Activated CD4-positive, alpha-beta memory T cell treated with anti-CD3 and anti-CD28 coated beads for 36 hours (primary cell): ENCODE data around the gene MRFAP1L1. TPM values are rescaled to one million over a fixed set of nuclear protein-coding genes. Genes with fewer than 3 reads are reported as not detected.

Experiments used
- CTCF ChIA-PET: fragments of 350-600 bp; sonication (Branson Sonifier 250); formaldehyde crosslinking; loops from one replicate; lab custom pipeline; 2021; ENCODE audit warnings: antibody characterized with exemption, inconsistent platforms; lab: Charles Lee
- POLR2A ChIA-PET: fragments of 350-600 bp; sonication (Branson Sonifier 250); formaldehyde crosslinking; loops from one replicate; lab custom pipeline; 2021; ENCODE audit warnings: antibody characterized with exemption; lab: Charles Lee
- DNase-seq: peaks from one replicate; pipeline ENCODE4 v3.0.0-alpha.2; 2020
- H3K27ac Mint-ChIP-seq: one replicate; pipeline ENCODE4 v1.8.0; 2021; ENCODE audit warnings: mixed read lengths
- H3K27me3 Mint-ChIP-seq: one replicate; pipeline ENCODE4 v1.8.0; 2021; ENCODE audit warnings: mixed read lengths
- H3K36me3 Mint-ChIP-seq: one replicate; pipeline ENCODE4 v1.8.0; 2021; ENCODE audit warnings: mixed read lengths
- H3K4me1 Mint-ChIP-seq: one replicate; pipeline ENCODE4 v1.8.0; 2021; ENCODE audit warnings: low read depth, mixed read lengths
- H3K4me3 Mint-ChIP-seq: one replicate; pipeline ENCODE4 v1.8.0; 2021; ENCODE audit warnings: mild to moderate bottlenecking, mixed read lengths
- H3K9me3 Mint-ChIP-seq: one replicate; pipeline ENCODE4 v1.8.0; 2021; ENCODE audit warnings: mixed read lengths
- intact Hi-C: fragments of 100-400 bp; cut with micrococcal nuclease; formaldehyde crosslinking; loops from one replicate; pipeline ENCODE4 v1.15.1; 2023
- total RNA-seq, 2 experiments: library from RNA; stranded (reverse); gene quantifications; one replicate each; pipeline ENCODE4 v1.2.3, GENCODE V29; 2021

The MRFAP1L1 gene
- total RNA-seq, 2 experiments from 2014 or later = 50.7 to 52.0 TPM

GRCh38 chr4:6710282-6710681, 617 bp upstream of the MRFAP1L1 start:
- intact Hi-C loops = no loop called here
- peaks cover 28% of the 10 kb centered on the region for H3K36me3 Mint-ChIP-seq
- ChIA-PET POLR2A (interaction anchor here (1.0 to 8.1 kb wide), 5 partner anchors 14 to 70 kb away, joined by 3 to 75 read pairs (median 8); partner anchors contain the start of genes MRFAP1 and S100P), CTCF (interaction anchor here (0.9 to 7.1 kb wide), 8 partner anchors 8 to 360 kb away, joined by 3 to 96 read pairs (median 4); partner anchors contain the start of gene GRPEL1)
- H3K4me1 Mint-ChIP-seq = peaks cover 42% of the 10 kb centered on the region
- peak overlapping the region; percentile 95 for H3K27ac Mint-ChIP-seq
- DNase-seq = no peak
- no peaks in the 10 kb centered on the region for H3K27me3 Mint-ChIP-seq
- H3K4me3 Mint-ChIP-seq = peak overlapping the region; percentile 99
- H3K9me3 Mint-ChIP-seq = no peaks in the 10 kb centered on the region

GRCh38 chr4:6706173-6706572, 3.5 kb downstream of the MRFAP1L1 start:
- ChIA-PET CTCF (interaction anchor here (0.6 to 7.1 kb wide), 8 partner anchors 11 to 337 kb away, joined by 3 to 96 read pairs (median 4); partner anchors contain the start of gene TADA2B), POLR2A (interaction anchor here (2.2 to 8.1 kb wide), 2 partner anchors 10 to 31 kb away, joined by 9 to 75 read pairs; a partner anchor contains a TSS)
- no peak for DNase-seq
- Mint-ChIP-seq H3K9me3 (no peaks in the 10 kb centered on the region), H3K36me3 (peaks cover 51% of the 10 kb centered on the region), H3K27ac (peak overlapping the region; percentile 83), H3K4me3 (peak overlapping the region; percentile 11), H3K27me3 (no peaks in the 10 kb centered on the region), H3K4me1 (peaks cover 70% of the 10 kb centered on the region)
- intact Hi-C loops = no loop called here

GRCh38 chr4:6705646-6706045, 4.0 kb downstream of the MRFAP1L1 start:
- intact Hi-C loops = loop anchor here (1.0 kb wide), 1 partner anchor 9 kb away; no protein-coding TSS in a partner anchor
- ChIA-PET CTCF (interaction anchor here (0.6 to 7.1 kb wide), 8 partner anchors 10 to 337 kb away, joined by 3 to 96 read pairs (median 4); partner anchors contain the start of gene TADA2B), POLR2A (interaction anchor here (2.2 to 8.1 kb wide), 2 partner anchors 10 to 31 kb away, joined by 9 to 75 read pairs; a partner anchor contains a TSS)
- no peaks in the 10 kb centered on the region for H3K27me3 Mint-ChIP-seq
- peak overlapping the region; percentile 83 for H3K27ac Mint-ChIP-seq
- peaks cover 52% of the 10 kb centered on the region for H3K36me3 Mint-ChIP-seq
- no peaks in the 10 kb centered on the region for H3K9me3 Mint-ChIP-seq
- H3K4me3 Mint-ChIP-seq = peak overlapping the region; percentile 11
- peaks cover 66% of the 10 kb centered on the region for H3K4me1 Mint-ChIP-seq
- peak; percentile 49 for DNase-seq

GRCh38 chr4:6703786-6704185, 5.9 kb downstream of the MRFAP1L1 start:
- peak; percentile 55 for DNase-seq
- POLR2A ChIA-PET = interaction anchor here (1.3 to 8.1 kb wide), 2 partner anchors 13 to 29 kb away, joined by 5 to 75 read pairs; a partner anchor contains a TSS
- peak overlapping the region; percentile 79 for H3K27ac Mint-ChIP-seq
- H3K4me3 Mint-ChIP-seq = no peak overlapping the region
- H3K9me3 Mint-ChIP-seq = no peaks in the 10 kb centered on the region
- CTCF ChIA-PET = interaction anchor here (1.0 to 7.1 kb wide), 4 partner anchors 15 to 63 kb away, joined by 3 to 96 read pairs (median 12); partner anchors contain the start of gene MRFAP1
- intact Hi-C loops = no loop called here
- H3K27me3 Mint-ChIP-seq = no peaks in the 10 kb centered on the region
- peaks cover 74% of the 10 kb centered on the region for H3K4me1 Mint-ChIP-seq
- peaks cover 52% of the 10 kb centered on the region for H3K36me3 Mint-ChIP-seq

- H3K27ac Mint-ChIP-seq = peak overlapping the region; percentile 60
- POLR2A ChIA-PET = interaction anchor here (8.1 kb wide), 1 partner anchor 28 kb away, joined by 75 read pairs; a partner anchor contains a TSS
- intact Hi-C loops = no loop called here
- CTCF ChIA-PET = interaction anchor here (1.2 to 9.7 kb wide), 3 partner anchors 13 to 39 kb away, joined by 4 to 138 read pairs (median 32); a partner anchor contains a TSS
- no peak overlapping the region for H3K4me3 Mint-ChIP-seq
- no peaks in the 10 kb centered on the region for H3K9me3 Mint-ChIP-seq
- DNase-seq = no peak
- peaks cover 43% of the 10 kb centered on the region for H3K36me3 Mint-ChIP-seq
- H3K27me3 Mint-ChIP-seq = no peaks in the 10 kb centered on the region
- H3K4me1 Mint-ChIP-seq = peaks cover 75% of the 10 kb centered on the region
Observed at GRCh38 chr4:6702761-6703160, 6.9 kb downstream of the MRFAP1L1 start.

- Mint-ChIP-seq H3K4me1 (peaks cover 73% of the 10 kb centered on the region), H3K36me3 (peaks cover 33% of the 10 kb centered on the region), H3K27ac (no peak overlapping the region), H3K9me3 (no peaks in the 10 kb centered on the region), H3K27me3 (no peaks in the 10 kb centered on the region), H3K4me3 (no peak overlapping the region)
- CTCF ChIA-PET = interaction anchor here (0.6 to 9.7 kb wide), 14 partner anchors 8 to 330 kb away, joined by 3 to 138 read pairs (median 4); partner anchors contain the start of genes BLOC1S4, MRFAP1L1 and S100P
- POLR2A ChIA-PET = interaction anchor here (4.5 kb wide), 1 partner anchor 27 kb away, joined by 27 read pairs; a partner anchor contains a TSS
- DNase-seq = peak; percentile 70
- intact Hi-C loops = no loop called here
Observed at GRCh38 chr4:6701371-6701770, 8.3 kb downstream of the MRFAP1L1 start.

- Mint-ChIP-seq H3K9me3 (no peaks in the 10 kb centered on the region), H3K27me3 (no peaks in the 10 kb centered on the region), H3K4me3 (no peak overlapping the region), H3K4me1 (peaks cover 72% of the 10 kb centered on the region), H3K27ac (peak overlapping the region; percentile 71), H3K36me3 (peaks cover 25% of the 10 kb centered on the region)
- intact Hi-C loops = loop anchor here (10.0 kb wide), 1 partner anchor 1265 kb away; no protein-coding TSS in a partner anchor
- CTCF ChIA-PET = interaction anchor here (1.0 to 9.7 kb wide), 4 partner anchors 10 to 174 kb away, joined by 3 to 138 read pairs (median 19); a partner anchor contains a TSS
- DNase-seq = no peak
- POLR2A ChIA-PET = interaction anchor here (4.5 kb wide), 1 partner anchor 25 kb away, joined by 27 read pairs; a partner anchor contains a TSS
Observed at GRCh38 chr4:6699903-6700302, 9.8 kb downstream of the MRFAP1L1 start.

GRCh38 chr4:6699388-6699787, 10.3 kb downstream of the MRFAP1L1 start:
- no peaks in the 10 kb centered on the region for H3K27me3 Mint-ChIP-seq
- peaks cover 72% of the 10 kb centered on the region for H3K4me1 Mint-ChIP-seq
- ChIA-PET CTCF (interaction anchor here (1.0 to 9.7 kb wide), 3 partner anchors 21 to 174 kb away, joined by 3 to 138 read pairs (median 6); a partner anchor contains a TSS), POLR2A (interaction anchor here (0.9 to 4.5 kb wide), 2 partner anchors 9 to 25 kb away, joined by 6 to 27 read pairs; a partner anchor contains a TSS)
- intact Hi-C loops = loop anchor here (10.0 kb wide), 1 partner anchor 1265 kb away; no protein-coding TSS in a partner anchor
- H3K27ac Mint-ChIP-seq = peak overlapping the region; percentile 71
- peaks cover 21% of the 10 kb centered on the region for H3K36me3 Mint-ChIP-seq
- no peak overlapping the region for H3K4me3 Mint-ChIP-seq
- no peak for DNase-seq
- H3K9me3 Mint-ChIP-seq = no peaks in the 10 kb centered on the region

- intact Hi-C loops = loop anchor here (10.0 kb wide), 1 partner anchor 1268 kb away; no protein-coding TSS in a partner anchor
- H3K4me3 Mint-ChIP-seq = no peak overlapping the region
- H3K4me1 Mint-ChIP-seq = peaks cover 77% of the 10 kb centered on the region
- ChIA-PET POLR2A (interaction anchor here (1.9 to 3.2 kb wide), 3 partner anchors 9 to 23 kb away, joined by 9 to 37 read pairs (median 13); partner anchors contain the start of gene MRFAP1L1), CTCF (interaction anchor here (3.2 to 9.7 kb wide), 2 partner anchors 10 to 22 kb away, joined by 22 to 138 read pairs; partner anchors contain the start of gene MRFAP1L1)
- H3K9me3 Mint-ChIP-seq = no peaks in the 10 kb centered on the region
- peaks cover 7% of the 10 kb centered on the region for H3K36me3 Mint-ChIP-seq
- DNase-seq = no peak
- no peaks in the 10 kb centered on the region for H3K27me3 Mint-ChIP-seq
- H3K27ac Mint-ChIP-seq = peak overlapping the region; percentile 98
Observed at GRCh38 chr4:6697131-6697530, 12.5 kb downstream of the MRFAP1L1 start.

GRCh38 chr4:6696611-6697010, 13.1 kb downstream of the MRFAP1L1 start:
- intact Hi-C loops = loop anchor here (1.0 to 10.0 kb wide), 3 partner anchors 9 to 1268 kb away; a partner anchor contains a TSS
- POLR2A ChIA-PET = interaction anchor here (1.7 to 3.2 kb wide), 4 partner anchors 10 to 23 kb away, joined by 4 to 37 read pairs (median 11); partner anchors contain the start of gene MRFAP1L1
- CTCF ChIA-PET = interaction anchor here (1.2 to 9.7 kb wide), 3 partner anchors 11 to 177 kb away, joined by 3 to 138 read pairs (median 22); partner anchors contain the start of gene MRFAP1L1
- no peaks in the 10 kb centered on the region for H3K9me3 Mint-ChIP-seq
- peaks cover 6% of the 10 kb centered on the region for H3K36me3 Mint-ChIP-seq
- H3K4me3 Mint-ChIP-seq = peak overlapping the region; percentile 69
- H3K27me3 Mint-ChIP-seq = no peaks in the 10 kb centered on the region
- H3K4me1 Mint-ChIP-seq = peaks cover 78% of the 10 kb centered on the region
- DNase-seq = no peak
- peak overlapping the region; percentile 98 for H3K27ac Mint-ChIP-seq
